Measurements from ENCODE around the gene SAMD14.

DNA sequence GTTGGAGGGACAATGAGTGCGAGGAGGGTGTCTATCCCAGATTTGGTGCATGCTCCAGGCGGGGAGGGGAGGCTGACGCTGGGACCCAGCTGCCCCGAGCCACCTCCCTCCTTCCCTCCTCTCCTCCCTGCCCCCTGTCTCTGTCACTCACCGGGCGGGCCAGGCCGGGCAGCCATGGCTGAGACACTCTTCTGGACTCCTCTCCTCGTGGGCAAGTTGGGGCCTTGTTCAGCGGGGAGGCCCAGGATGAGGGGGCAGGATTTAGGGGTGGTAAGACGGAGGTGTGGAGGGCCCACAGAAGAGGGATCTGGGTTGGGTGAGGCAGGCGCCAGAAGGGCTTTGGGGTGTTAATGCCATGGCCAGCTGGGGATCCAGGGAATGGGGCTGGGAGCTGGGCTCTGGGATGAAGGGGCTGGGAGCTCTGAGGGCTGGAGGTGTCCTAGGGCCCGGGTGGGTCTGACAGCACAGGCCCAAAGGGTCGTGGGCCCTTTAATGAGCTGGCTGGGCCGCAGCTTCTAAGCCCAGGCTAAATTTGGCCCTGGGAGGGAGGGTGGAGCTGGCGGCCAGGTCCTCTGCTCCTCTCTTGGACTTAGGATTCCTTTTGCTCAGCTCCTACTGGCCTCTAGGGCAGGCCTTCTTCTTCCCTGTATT, 36.0 kb upstream of the SAMD14 start, which contains the start of gene SGCA:
- TF ChIP-seq, protein P1, sequence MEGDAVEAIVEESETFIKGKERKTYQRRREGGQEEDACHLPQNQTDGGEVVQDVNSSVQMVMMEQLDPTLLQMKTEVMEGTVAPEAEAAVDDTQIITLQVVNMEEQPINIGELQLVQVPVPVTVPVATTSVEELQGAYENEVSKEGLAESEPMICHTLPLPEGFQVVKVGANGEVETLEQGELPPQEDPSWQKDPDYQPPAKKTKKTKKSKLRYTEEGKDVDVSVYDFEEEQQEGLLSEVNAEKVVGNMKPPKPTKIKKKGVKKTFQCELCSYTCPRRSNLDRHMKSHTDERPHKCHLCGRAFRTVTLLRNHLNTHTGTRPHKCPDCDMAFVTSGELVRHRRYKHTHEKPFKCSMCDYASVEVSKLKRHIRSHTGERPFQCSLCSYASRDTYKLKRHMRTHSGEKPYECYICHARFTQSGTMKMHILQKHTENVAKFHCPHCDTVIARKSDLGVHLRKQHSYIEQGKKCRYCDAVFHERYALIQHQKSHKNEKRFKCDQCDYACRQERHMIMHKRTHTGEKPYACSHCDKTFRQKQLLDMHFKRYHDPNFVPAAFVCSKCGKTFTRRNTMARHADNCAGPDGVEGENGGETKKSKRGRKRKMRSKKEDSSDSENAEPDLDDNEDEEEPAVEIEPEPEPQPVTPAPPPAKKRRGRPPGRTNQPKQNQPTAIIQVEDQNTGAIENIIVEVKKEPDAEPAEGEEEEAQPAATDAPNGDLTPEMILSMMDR (IDR thresholded peaks at IDR 0.05) = no peak
- no peak for TF ChIP-seq ZFX (IDR thresholded peaks at IDR 0.05; ENCODE audit: borderline replicate concordance)

All from 22Rv1 (cell line).